Transverse colon (tissue), 3 donors: ENCODE measurements around the gene ITGB3BP.

Experiments used
- CTCF ChIP-seq, 5 experiments: fragments of 200-600 bp in 3 of 5; fragments of 450-650 bp in 2 of 5; sonication (generic) in 3 of 5; IDR thresholded peaks; 1 replicate in 2 of 5; 2 replicates in 3 of 5; pipeline ENCODE4 v1.5.1; 2016 to 2017; ENCODE audit warnings: antibody characterized with exemption in 5 of 5, inconsistent platforms in 3 of 5, mild to moderate bottlenecking in 2 of 5, moderate library complexity in 1 of 5
- POLR2A ChIP-seq: fragments of 450-650 bp; IDR thresholded peaks from one replicate; pipeline ENCODE4 v1.6.1; 2016; ENCODE audit warnings: antibody characterized with exemption, mild to moderate bottlenecking, moderate library complexity

GRCh38 chr1:63428815-63429214 is 94.2 kb downstream of the ITGB3BP start:
- no peak for TF ChIP-seq CTCF (IDR thresholded peaks at IDR 0.05)
- TF ChIP-seq POLR2A: no peak
